ENCODE data around the gene PRDM2.

- no peak for TF ChIP-seq CTCF (conservative IDR thresholded peaks at IDR 0.05)
- no peak for TF ChIP-seq ZFX (IDR thresholded peaks at IDR 0.05)
These were observed 165.9 kb downstream of the PRDM2 start for GRCh38 chr1:13865851-13866250.

All from C4-2B (cell line).